GM18507 (cell line): ENCODE measurements around the gene SHLD1.

ENCODE experiments used
- DNase-seq: peaks from one replicate; pipeline ENCODE4 v3.0.0; 2011; ENCODE audit warnings: low read depth; ENCODE audit not compliant: insufficient read length; ENCODE audit errors: extremely low spot score
- FAIRE-seq: peaks from 2 replicates; lab custom pipeline; 2011; peaks lifted over from hg19 to GRCh38; lab: Jason Lieb, UNC

Gene SHLD1

DNA sequence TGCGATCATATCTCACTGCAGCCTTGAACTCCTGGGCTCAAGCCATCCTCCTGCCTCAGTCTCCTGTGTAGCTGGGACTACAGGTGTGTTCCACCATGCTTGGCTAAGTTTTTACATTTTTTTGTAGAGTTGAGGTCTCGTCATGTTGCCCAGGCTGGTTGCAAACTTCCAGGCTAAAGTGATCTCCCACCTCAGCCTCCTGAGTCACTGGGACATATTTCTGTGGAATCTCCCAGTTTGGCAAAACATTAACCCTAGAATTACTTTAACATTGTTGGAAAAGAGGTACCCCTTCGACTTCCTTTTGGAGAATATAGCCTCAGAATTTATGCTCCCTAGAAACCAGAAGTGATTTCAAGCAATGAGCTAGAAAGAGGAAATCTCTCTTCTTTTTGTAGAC is 57.2 kb downstream of the SHLD1 start:
- DNase-seq (no peak), FAIRE-seq (no peak)

GRCh38 chr20:5808901-5809300 is 58.7 kb downstream of the SHLD1 start:
- FAIRE-seq (no peak), DNase-seq (no peak)

DNA sequence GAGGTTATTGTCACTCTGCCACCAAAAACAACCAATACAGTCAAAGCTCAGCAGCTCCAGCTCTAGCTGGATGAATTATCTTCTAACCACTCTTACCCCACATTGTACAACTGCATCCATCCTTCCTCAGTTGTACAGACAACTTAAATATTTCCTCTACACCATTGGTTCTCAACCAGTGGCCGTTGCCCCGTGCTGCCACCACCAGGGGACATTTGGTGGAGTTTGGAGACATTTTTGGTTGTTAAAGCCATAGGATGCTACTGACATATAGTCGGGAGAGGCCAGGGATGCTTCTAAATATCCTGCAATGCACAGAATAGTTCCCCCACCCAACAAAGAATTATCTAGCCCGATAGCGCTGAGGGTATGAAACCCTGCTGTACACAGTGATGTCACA is 59.3 kb downstream of the SHLD1 start:
- DNase-seq: no peak
- no peak for FAIRE-seq

- no peak for FAIRE-seq
- DNase-seq: no peak
Observed at GRCh38 chr20:5810800-5811422, 60.7 kb downstream of the SHLD1 start.

DNA sequence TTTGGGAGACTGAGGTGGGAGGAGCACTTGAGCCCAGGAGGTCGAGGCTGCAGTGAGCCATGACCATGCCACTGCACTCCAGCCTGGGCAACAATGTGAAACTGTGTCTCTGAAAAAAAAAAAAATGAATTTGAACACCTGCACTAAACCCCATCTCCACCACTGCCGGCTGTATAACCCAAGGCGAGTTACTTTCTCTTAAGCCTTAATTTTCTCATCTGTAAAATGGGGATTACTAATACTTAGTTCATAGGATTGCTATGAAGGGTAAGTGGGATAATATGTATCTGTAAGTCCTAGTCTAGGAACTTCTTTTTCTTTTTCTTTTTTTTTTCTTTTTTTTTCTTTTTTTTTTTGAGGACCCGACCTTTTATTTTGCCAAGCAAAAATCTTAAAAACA is 61.5 kb downstream of the SHLD1 start:
- DNase-seq: no peak
- no peak for FAIRE-seq

DNA sequence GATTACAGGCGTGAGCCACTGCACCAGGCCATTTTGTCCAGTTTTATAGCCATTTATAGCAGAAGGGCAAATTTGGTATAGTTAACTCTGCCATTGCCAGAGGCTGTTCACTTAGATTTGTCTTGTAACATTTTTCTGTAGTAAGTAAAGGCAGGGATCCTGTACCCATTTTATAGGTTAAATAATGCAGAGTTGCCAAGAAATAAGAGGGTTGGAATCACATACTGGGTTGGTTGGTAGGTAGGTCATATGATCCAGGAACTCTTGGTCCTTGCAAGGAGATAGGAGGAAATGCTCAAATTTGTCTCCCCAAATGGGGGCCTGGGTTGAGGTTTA is 68.1 kb downstream of the SHLD1 start:
- no peak for DNase-seq
- FAIRE-seq: no peak

DNA sequence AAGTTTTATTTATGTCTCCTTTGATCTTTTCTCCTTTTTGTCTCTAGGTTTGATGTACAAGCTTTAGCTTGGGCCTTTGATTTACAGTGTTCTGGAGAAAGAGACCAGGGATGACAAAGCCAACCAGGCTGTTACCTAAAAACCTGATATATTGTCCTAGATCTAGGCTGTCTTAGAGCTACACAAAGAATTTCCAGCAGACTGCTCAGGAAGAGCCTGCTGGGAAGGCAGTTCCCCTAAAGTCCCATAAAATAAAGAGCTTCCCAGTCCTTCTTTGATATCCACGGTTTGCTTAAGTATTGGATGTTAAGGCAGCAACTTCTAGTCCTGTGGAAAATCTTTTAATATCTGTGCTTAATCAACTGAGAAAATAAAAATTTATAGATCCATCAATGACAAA is 70.5 kb downstream of the SHLD1 start:
- no peak for FAIRE-seq

GRCh38 chr20:5821627-5822215 is 71.5 kb downstream of the SHLD1 start:
- FAIRE-seq (no peak), DNase-seq (no peak)

More for the DNA sequence above, 70.5 kb downstream of the SHLD1 start:
- DNase-seq: no peak

- DNase-seq (no peak), FAIRE-seq (no peak)
Observed at GRCh38 chr20:5822569-5822968, 72.4 kb downstream of the SHLD1 start.

- FAIRE-seq: no peak
- DNase-seq: no peak
Observed at GRCh38 chr20:5825130-5825719, 75.0 kb downstream of the SHLD1 start.

- no peak for DNase-seq
- no peak for FAIRE-seq
Observed at GRCh38 chr20:5827098-5827853, 77.1 kb downstream of the SHLD1 start.

- DNase-seq (no peak), FAIRE-seq (no peak)
Observed at GRCh38 chr20:5827861-5828260, 77.7 kb downstream of the SHLD1 start.

DNA sequence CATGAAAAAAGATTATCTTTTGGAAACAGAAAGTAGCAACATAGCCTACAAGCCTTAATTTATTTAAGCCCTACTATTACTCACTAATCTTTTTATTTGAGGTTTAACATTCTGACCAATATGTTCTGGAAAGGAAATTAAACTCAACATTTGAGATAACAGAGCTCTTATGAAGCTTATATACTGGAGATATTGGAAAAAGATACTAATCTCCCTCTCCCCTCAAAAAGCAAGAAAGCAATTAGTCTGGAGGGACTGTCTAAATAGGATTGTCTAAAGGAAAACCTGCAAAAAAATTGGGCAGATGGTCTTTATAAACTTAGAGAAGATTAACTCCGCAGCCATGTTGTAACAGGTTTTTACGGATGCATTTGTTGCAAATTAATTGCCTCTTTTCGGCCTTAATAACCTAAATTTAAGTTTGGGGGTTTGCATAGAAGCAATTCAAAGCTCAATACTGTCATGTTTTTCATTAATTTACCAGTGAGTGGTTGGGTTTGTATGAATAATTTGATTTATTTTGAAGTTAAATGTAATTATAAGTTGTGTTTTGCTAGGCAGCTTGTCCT is 79.1 kb downstream of the SHLD1 start:
- FAIRE-seq: no peak
- DNase-seq: no peak

DNA sequence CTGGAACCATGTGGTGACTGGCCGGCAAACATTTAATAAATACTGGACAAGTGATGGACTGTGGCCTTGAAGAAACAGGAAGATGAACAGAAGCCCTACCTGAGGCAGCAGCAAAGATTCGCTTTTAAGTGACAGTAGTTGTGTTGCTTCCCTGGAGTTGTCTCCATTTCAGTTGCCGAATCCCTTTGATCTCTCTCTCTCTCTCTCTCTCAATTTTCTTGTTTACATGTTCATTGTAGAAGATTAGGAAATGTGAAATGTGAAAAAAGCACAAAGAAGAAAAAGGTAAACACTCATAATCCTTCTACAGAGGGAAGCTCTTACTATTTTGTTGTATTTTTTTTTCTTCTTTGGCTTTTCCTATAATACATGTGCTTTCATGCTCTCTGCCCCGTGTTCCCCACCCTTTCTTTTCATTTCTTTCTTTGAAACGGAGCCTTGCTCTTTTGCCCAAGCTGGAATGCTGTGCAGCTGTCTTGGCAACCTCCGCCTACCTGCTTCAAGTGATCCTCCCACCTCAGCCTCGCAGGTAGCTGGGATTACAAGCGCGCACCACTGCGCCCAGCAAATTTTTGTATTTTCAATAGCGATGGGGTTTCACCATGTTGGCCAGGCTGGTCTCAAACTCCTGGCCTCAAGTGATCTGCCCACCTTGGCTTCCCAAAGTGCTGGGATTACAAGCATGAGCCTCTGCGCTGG is 81.5 kb downstream of the SHLD1 start:
- FAIRE-seq: no peak
- DNase-seq: no peak

- DNase-seq: no peak
Observed at GRCh38 chr20:5833309-5833941, 83.2 kb downstream of the SHLD1 start.

GRCh38 chr20:5834436-5835005 is 84.3 kb downstream of the SHLD1 start:
- DNase-seq (no peak), FAIRE-seq (no peak)

More at GRCh38 chr20:5833309-5833941, 83.2 kb downstream of the SHLD1 start:
- FAIRE-seq: no peak

DNA sequence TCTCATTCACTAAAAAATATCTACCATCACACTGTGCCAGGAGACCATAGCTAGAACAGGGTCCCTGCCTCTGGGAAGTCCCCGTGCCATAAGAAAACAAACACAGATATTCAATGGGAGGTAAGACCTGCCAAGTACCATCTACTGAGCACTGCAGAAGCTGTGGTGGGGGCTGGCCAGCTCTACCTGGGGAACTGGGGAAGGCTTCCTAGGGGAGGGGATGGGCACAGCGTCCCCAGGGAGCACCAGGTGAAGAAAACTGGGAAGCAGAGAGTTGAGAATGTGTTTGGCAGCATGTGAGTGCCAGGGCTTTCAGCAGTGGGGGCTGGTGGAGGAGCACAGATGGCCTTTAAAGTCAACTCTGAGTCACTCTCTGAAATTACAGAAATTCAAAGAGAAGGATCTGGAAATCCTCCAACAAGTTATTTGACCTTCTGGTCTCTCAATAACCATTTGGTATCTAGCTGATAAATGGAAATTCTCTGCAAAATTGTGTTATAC is 85.2 kb downstream of the SHLD1 start:
- FAIRE-seq (no peak), DNase-seq (no peak)

- FAIRE-seq (no peak), DNase-seq (no peak)
Observed at GRCh38 chr20:5835871-5836270, 85.7 kb downstream of the SHLD1 start.

DNA sequence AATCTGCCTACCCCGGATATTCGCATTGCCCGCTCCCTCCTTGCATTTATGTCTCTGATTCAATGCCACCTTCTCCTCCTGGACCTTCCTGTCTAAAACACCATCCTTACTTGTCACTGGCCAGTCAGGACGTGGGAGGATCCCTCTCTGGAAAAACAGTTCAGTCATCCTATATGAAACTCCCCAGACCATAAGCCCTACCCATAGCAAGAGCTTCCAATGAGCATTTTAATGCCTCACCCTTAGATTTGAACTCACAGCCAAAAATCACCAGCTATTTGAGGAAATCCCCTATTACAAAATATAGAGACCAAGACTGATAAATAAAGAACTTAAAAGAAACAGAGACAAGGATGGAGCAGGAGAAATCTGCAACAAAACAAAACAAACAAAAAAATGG is 86.4 kb downstream of the SHLD1 start:
- FAIRE-seq (no peak), DNase-seq (no peak)
